Measurements from ENCODE around the gene ZNF500. TPM values are rescaled to one million over a fixed set of nuclear protein-coding genes. Genes with fewer than 3 reads are reported as not detected.
"Not testable (repeated sequence)": the region's sequence is repeated elsewhere in the genome, so short reads cannot be mapped to it uniquely, and the experiment has no call there.

The ZNF500 gene
- total and polyA plus RNA-seq, 4 experiments from 2014 or later = 7.9 to 35.6 (median 23.4) TPM

DNA sequence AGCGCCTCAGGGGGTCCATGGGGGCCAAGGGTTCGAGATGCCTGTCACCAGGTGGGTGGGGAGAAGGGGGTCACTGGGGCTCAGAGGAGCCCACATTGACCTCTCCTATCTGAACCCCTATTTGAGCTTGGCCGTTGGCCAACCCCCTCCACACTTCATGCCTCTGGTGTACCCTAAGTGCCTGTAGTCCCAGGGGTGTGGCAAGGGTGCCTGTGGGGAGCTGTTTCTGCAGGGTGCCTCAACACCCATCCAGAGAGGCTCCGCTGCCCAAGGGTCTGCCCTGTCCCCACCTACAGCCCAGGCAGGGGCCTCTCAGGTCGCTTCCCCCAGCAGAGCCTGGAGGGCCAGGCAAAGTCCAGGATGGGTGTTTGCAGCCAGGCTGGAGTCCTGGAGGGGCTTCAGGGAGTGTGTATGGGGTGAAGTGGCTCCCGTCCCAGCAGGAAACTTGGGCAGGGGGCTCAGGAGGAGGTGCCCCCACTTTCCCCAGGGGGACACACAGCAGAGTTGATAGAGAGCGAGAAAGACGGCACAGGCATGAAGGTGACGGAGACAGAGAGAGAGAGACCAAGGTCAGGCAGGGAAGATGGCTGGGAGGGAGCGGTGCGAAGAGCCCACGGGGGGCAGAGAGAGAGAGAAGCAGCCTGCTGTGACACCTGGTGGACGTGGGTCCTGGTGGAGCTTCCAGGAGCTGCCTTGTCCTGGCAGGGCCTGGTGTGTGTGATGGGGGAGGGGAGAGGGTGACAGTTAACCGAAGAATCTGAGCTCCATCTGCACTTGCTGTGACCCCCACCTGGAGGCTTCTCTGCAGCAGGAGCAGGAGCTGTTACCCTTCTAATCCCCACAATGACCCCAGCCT, 20.9 kb upstream of the ZNF500 start, which contains the start of gene SEPTIN12:
SEPTIN12 (minus strand) TSS at position 719 of the 856 bp plus-strand sequence; CDS start at position 19, 700 bp downstream.
- DNase-seq = no peak
- ChIA-PET CTCF (ENCODE audit: partially characterized antibody) (no interaction called here), POLR2A (ENCODE audit: partially characterized antibody) (no interaction called here)
- no peaks in the 10 kb centered on the region for H3K36me3 Mint-ChIP-seq
- no peaks in the 10 kb centered on the region for H3K36me3 ChIP-seq (ENCODE audit: insufficient read depth, low read length)
- peaks cover 0 to 2% of the 10 kb centered on the region in 2 donors for H3K27me3 Mint-ChIP-seq
- no peaks in the 10 kb centered on the region for H3K27me3 ChIP-seq (ENCODE audit: insufficient read depth, low read length)
- H3K4me1 Mint-ChIP-seq = no peaks in the 10 kb centered on the region
- H3K27ac ChIP-seq (ENCODE audit: low read depth, low read length) = no peak within 1 kb of the TSS
- H3K4me3 ChIP-seq (ENCODE audit: low read length in 2 of 2) = no peak within 1 kb of the TSS
- H3K4me1 ChIP-seq (ENCODE audit: insufficient read depth, low read length) = no peaks in the 10 kb centered on the region
- H3K27ac Mint-ChIP-seq = peak within 1 kb of the TSS in 4 of 7 donors; percentile 8 to 46 (median 36)
- intact Hi-C loops (cut with micrococcal nuclease) = no loop called here
- H3K9me3 ChIP-seq (ENCODE audit: control insufficient read depth in 1 of 2, low read length in 2 of 2) = no peaks in the 10 kb centered on the region
- no peak within 1 kb of the TSS for H3K4me3 Mint-ChIP-seq
- H3K9me3 Mint-ChIP-seq = no peaks in the 10 kb centered on the region

DNA sequence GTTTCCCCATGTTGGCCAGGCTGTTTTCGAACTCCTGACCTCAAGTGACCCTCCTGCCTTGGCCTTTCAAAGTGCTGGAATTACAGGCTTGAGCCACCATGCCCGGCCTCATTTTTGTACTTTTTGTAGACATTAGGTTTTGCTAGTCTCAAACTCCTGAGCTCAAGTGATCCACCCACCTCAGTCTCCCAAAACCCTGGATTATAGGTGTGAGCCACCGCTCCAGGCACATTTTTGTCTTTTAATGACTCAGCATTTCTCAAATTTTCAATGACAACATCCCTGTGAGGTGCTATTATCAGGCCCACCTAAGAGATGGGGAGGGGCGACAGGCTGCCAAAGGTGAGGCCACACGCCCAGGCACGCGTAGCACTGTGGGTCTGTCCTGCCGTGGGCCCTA, 20.1 kb upstream of the ZNF500 start:
- H3K36me3 Mint-ChIP-seq = no peaks in the 10 kb centered on the region
- H3K9me3 ChIP-seq (ENCODE audit: control insufficient read depth in 1 of 2, low read length in 2 of 2) = no peaks in the 10 kb centered on the region
- ChIA-PET POLR2A (ENCODE audit: partially characterized antibody) (no interaction called here), CTCF (ENCODE audit: partially characterized antibody) (no interaction called here)
- intact Hi-C loops (cut with micrococcal nuclease) = no loop called here
- H3K36me3 ChIP-seq (ENCODE audit: insufficient read depth, low read length) = no peaks in the 10 kb centered on the region
- no peak overlapping the region for H3K27ac Mint-ChIP-seq
- DNase-seq = no peak
- H3K4me3 ChIP-seq (ENCODE audit: low read length in 2 of 2) = no peak overlapping the region
- no peak overlapping the region for H3K4me3 Mint-ChIP-seq
- H3K4me1 ChIP-seq (ENCODE audit: insufficient read depth, low read length) = no peaks in the 10 kb centered on the region
- no peaks in the 10 kb centered on the region for H3K27me3 ChIP-seq (ENCODE audit: insufficient read depth, low read length)
- H3K9me3 Mint-ChIP-seq = no peaks in the 10 kb centered on the region
- no peak overlapping the region for H3K27ac ChIP-seq (ENCODE audit: low read depth, low read length)
- no peaks in the 10 kb centered on the region for H3K4me1 Mint-ChIP-seq
- H3K27me3 Mint-ChIP-seq = peaks cover 0 to 2% of the 10 kb centered on the region in 2 donors

DNA sequence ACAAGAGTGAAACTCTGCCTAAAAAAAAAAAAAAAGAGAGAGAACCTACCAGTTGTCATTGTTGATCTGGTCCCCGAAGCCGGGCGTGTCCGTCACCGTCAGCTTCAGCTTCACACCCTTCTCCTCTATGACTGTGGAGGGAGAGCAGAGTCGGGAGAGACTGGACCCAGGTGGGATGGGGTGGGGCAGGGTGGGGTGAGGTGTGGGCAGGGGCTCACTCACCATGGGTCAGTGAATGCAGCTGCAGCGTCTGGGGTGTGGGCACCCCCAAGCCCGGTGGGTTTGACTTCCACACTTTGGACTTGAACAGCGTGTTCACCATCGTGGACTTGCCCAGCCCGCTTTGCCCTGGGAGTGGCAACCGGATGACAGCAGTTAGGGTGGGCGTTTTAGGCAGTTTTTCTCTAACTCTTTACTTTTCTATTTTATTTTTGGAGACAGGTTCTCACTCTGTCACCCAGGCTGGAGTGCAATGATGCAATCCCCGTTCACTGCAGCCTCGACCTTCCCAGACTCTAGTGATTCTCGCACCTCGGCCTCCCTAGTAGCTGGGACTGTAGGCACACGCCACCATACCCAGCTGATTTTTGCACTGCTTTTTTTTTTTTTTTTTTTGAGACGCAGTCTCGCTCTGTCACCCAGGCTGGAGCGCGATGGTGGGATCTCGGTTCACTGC, 18.9 kb upstream of the ZNF500 start:
- Mint-ChIP-seq H3K9me3 (no peaks in the 10 kb centered on the region), H3K4me1 (no peaks in the 10 kb centered on the region), H3K4me3 (no peak overlapping the region), H3K36me3 (no peaks in the 10 kb centered on the region), H3K27ac (no peak overlapping the region), H3K27me3 (no peaks in the 10 kb centered on the region)
- no peak for DNase-seq
- intact Hi-C loops (cut with micrococcal nuclease) = no loop called here
- ChIA-PET POLR2A (ENCODE audit: partially characterized antibody) (no interaction called here), CTCF (ENCODE audit: partially characterized antibody) (no interaction called here)
- Histone ChIP-seq H3K4me1 (ENCODE audit: insufficient read depth, low read length) (no peaks in the 10 kb centered on the region), H3K27ac (ENCODE audit: low read depth, low read length) (no peak overlapping the region), H3K4me3 (ENCODE audit: low read length in 2 of 2) (no peak overlapping the region), H3K9me3 (ENCODE audit: control insufficient read depth in 1 of 2, low read length in 2 of 2) (no peaks in the 10 kb centered on the region), H3K36me3 (ENCODE audit: insufficient read depth, low read length) (no peaks in the 10 kb centered on the region), H3K27me3 (ENCODE audit: insufficient read depth, low read length) (no peaks in the 10 kb centered on the region)

DNA sequence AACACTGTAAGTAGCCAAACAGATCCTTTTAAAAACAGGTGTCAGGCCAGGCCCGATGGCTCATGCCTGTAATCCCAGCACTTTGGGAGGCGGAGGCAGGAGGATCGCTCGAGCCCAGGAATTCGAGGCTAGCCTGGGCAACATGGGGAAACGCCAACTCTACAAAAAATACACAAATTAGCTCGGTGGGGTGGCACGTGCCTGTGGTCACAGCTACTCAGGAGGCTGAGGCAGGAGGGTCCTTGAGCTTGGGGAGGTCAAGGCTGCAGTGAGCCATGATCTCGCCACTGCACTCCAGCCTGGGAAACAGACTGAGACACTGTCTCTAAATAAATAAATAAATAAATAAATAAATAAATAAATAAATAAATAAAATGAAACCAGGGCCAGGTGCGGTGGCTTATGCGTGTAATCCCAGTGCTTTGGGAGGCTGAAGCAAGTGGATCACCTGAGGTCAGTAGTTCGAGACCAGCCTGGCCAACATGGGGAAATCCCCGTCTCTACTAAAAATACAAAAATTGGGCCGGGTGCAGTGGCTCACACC, 17.6 kb upstream of the ZNF500 start:
- H3K27ac ChIP-seq (ENCODE audit: low read depth, low read length); CTCF ChIA-PET (ENCODE audit: partially characterized antibody); H3K4me3 ChIP-seq (ENCODE audit: low read length in 2 of 2); H3K27ac Mint-ChIP-seq; H3K27me3 ChIP-seq (ENCODE audit: insufficient read depth, low read length); H3K4me1 Mint-ChIP-seq; H3K9me3 Mint-ChIP-seq; H3K36me3 Mint-ChIP-seq; H3K4me3 Mint-ChIP-seq; H3K4me1 ChIP-seq (ENCODE audit: insufficient read depth, low read length); H3K36me3 ChIP-seq (ENCODE audit: insufficient read depth, low read length); POLR2A ChIA-PET (ENCODE audit: partially characterized antibody); H3K9me3 ChIP-seq (ENCODE audit: control insufficient read depth in 1 of 2, low read length in 2 of 2); H3K27me3 Mint-ChIP-seq; DNase-seq; intact Hi-C loops (cut with micrococcal nuclease): not testable (repeated sequence)

DNA sequence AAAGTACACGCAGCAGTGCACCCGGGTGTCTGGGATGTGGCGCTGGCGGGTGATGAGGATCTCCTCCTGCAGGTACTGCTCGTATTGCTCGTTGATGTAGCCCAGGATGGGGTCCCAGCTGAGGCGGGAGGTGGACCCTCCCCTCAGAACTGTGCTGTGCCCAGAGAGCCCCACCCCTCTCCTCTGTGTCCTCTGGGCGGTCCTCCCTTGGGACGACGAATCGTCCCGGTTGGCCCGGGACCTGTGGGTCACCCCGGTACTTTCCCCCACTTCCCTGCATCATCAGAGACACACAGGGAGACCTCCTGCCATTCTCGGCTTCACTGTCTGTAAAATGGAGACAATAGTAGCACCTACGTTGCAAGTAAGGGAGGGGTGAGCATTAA, 17.0 kb upstream of the ZNF500 start:
- Mint-ChIP-seq H3K27ac (no peak overlapping the region), H3K4me1 (no peaks in the 10 kb centered on the region), H3K4me3 (no peak overlapping the region), H3K36me3 (no peaks in the 10 kb centered on the region), H3K27me3 (no peaks in the 10 kb centered on the region), H3K9me3 (no peaks in the 10 kb centered on the region)
- Histone ChIP-seq H3K4me3 (ENCODE audit: low read length in 2 of 2) (no peak overlapping the region), H3K9me3 (ENCODE audit: control insufficient read depth in 1 of 2, low read length in 2 of 2) (no peaks in the 10 kb centered on the region), H3K27me3 (ENCODE audit: insufficient read depth, low read length) (no peaks in the 10 kb centered on the region), H3K27ac (ENCODE audit: low read depth, low read length) (no peak overlapping the region), H3K4me1 (ENCODE audit: insufficient read depth, low read length) (no peaks in the 10 kb centered on the region), H3K36me3 (ENCODE audit: insufficient read depth, low read length) (no peaks in the 10 kb centered on the region)
- no peak for DNase-seq
- POLR2A ChIA-PET (ENCODE audit: partially characterized antibody) = no interaction called here
- intact Hi-C loops (cut with micrococcal nuclease) = no loop called here
- CTCF ChIA-PET (ENCODE audit: partially characterized antibody) = no interaction called here

DNA sequence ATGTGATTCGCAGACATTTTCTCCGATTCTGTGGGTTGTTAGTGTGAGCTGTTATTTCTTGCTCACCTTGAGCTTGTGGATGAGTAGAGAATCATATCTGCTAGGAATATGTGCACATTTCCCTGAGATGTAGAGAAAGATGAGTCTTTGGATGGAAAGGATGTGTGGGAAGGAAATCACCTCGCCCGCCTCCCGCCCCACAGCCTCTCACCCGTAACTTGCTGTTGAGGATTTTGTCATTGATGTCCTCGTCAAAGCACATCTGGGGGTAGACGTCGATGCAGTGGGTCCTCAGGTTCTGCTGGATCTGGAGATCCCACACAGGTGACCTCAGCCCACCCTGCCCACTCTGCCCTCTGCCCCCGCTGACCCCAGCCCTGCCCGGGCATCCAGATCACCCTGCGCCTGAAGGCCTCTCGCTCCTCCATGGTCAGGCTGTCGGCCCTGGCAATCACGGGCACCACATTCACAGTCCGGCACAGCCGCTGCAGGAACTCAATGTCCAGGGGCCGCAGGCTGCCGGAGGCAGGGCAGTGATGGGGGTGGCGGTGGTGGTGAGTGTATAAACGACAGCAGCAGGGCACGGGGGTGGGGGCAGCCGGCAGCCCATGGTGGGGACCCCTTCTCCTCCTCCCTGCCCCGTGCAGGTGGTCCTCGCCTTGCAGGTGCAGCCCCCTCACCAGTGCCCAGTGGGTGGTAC, 16.4 kb upstream of the ZNF500 start:
- Histone ChIP-seq H3K27me3 (ENCODE audit: insufficient read depth, low read length) (no peaks in the 10 kb centered on the region), H3K36me3 (ENCODE audit: insufficient read depth, low read length) (no peaks in the 10 kb centered on the region), H3K9me3 (ENCODE audit: control insufficient read depth in 1 of 2, low read length in 2 of 2) (no peaks in the 10 kb centered on the region), H3K27ac (ENCODE audit: low read depth, low read length) (no peak overlapping the region), H3K4me3 (ENCODE audit: low read length in 2 of 2) (no peak overlapping the region), H3K4me1 (ENCODE audit: insufficient read depth, low read length) (no peaks in the 10 kb centered on the region)
- H3K36me3 Mint-ChIP-seq = no peaks in the 10 kb centered on the region
- no peaks in the 10 kb centered on the region for H3K4me1 Mint-ChIP-seq
- DNase-seq = no peak
- ChIA-PET CTCF (ENCODE audit: partially characterized antibody) (no interaction called here), POLR2A (ENCODE audit: partially characterized antibody) (no interaction called here)
- H3K27ac Mint-ChIP-seq = no peak overlapping the region
- intact Hi-C loops (cut with micrococcal nuclease) = no loop called here
- no peak overlapping the region for H3K4me3 Mint-ChIP-seq
- no peaks in the 10 kb centered on the region for H3K27me3 Mint-ChIP-seq
- no peaks in the 10 kb centered on the region for H3K9me3 Mint-ChIP-seq

DNA sequence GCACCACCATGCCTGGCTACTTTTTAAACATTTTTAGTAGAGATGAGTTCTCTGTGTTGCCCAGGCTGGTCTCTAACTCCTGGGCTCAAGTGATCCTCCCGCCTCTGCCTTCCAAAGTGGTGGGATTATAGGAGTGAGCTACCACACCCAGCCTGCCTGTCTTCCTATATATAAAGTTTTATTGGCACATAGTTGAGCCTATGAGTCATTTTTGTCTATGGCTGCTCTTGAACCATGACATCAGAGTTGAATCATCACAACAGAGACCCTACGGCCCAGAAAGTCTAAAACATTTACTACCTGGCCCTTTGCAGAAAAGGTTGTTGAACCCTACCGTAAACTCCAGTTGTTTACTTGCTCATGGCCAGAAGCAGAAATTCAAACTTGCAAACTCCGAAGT, 13.3 kb upstream of the ZNF500 start:
- H3K36me3 ChIP-seq (ENCODE audit: insufficient read depth, low read length) = no peaks in the 10 kb centered on the region
- H3K9me3 ChIP-seq (ENCODE audit: control insufficient read depth in 1 of 2, low read length in 2 of 2) = no peaks in the 10 kb centered on the region
- POLR2A ChIA-PET (ENCODE audit: partially characterized antibody) = no interaction called here
- DNase-seq = no peak
- no peak overlapping the region for H3K27ac ChIP-seq (ENCODE audit: low read depth, low read length)
- CTCF ChIA-PET (ENCODE audit: partially characterized antibody) = no interaction called here
- Mint-ChIP-seq H3K9me3 (no peaks in the 10 kb centered on the region), H3K4me1 (no peaks in the 10 kb centered on the region), H3K27ac (no peak overlapping the region), H3K27me3 (no peaks in the 10 kb centered on the region), H3K36me3 (no peaks in the 10 kb centered on the region), H3K4me3 (no peak overlapping the region)
- no peak overlapping the region for H3K4me3 ChIP-seq (ENCODE audit: low read length in 2 of 2)
- no peaks in the 10 kb centered on the region for H3K27me3 ChIP-seq (ENCODE audit: insufficient read depth, low read length)
- no peaks in the 10 kb centered on the region for H3K4me1 ChIP-seq (ENCODE audit: insufficient read depth, low read length)
- intact Hi-C loops (cut with micrococcal nuclease) = no loop called here

Data from CD4-positive, alpha-beta memory T cell (primary cell).